Kidney (tissue), 14 donors: ENCODE measurements around the gene ABHD10. TPM values are rescaled to one million over a fixed set of nuclear protein-coding genes. Genes with fewer than 3 reads are reported as not detected.
"Not testable (repeated sequence)": the region's sequence is repeated elsewhere in the genome, so short reads cannot be mapped to it uniquely, and the experiment has no call there.

ENCODE experiments used
- DNase-seq, 5 donors: peaks; one replicate each; pipeline ENCODE4 v3.0.0-alpha.2; 2013 to 2020
- FAIRE-seq: peaks from 2 replicates; lab custom pipeline; 2012; peaks lifted over from hg19 to GRCh38; lab: Jason Lieb, UNC
- H3K27ac ChIP-seq, 2 donors: one replicate each; pipeline ENCODE4 v1.7.0; 2013; ENCODE audit warnings: low read depth in 2 of 2, low read length in 2 of 2, inconsistent platforms in 1 of 2
- H3K27me3 ChIP-seq: one replicate; pipeline ENCODE4 v1.7.1; 2013; ENCODE audit warnings: low read length, inconsistent platforms; ENCODE audit not compliant: control insufficient read depth, insufficient read depth
- H3K36me3 ChIP-seq, 3 donors: one replicate each; pipeline versions ENCODE4 v1.7.0 to v1.7.1; 2013; ENCODE audit warnings: low read length in 3 of 3, control low read depth in 1 of 3, inconsistent platforms in 1 of 3; ENCODE audit not compliant: insufficient read depth in 3 of 3, control insufficient read depth in 2 of 3
- H3K4me1 ChIP-seq, 3 donors: one replicate each; pipeline versions ENCODE4 v1.7.0 to v1.7.1; 2013; ENCODE audit warnings: low read length in 3 of 3, inconsistent platforms in 1 of 3, low read depth in 1 of 3; ENCODE audit not compliant: control insufficient read depth in 2 of 3, insufficient read depth in 2 of 3
- H3K4me3 ChIP-seq, 3 donors: one replicate each; pipeline versions ENCODE4 v1.7.0 to v1.8.1; 2013; ENCODE audit warnings: low read length in 3 of 3, control low read depth in 1 of 3, inconsistent platforms in 1 of 3
- H3K9ac ChIP-seq, 3 donors: one replicate each; pipeline versions ENCODE4 v1.7.0 to v1.7.1; 2013; ENCODE audit warnings: low read length in 3 of 3, control low read depth in 1 of 3, inconsistent platforms in 1 of 3
- H3K9me3 ChIP-seq, 3 donors: one replicate each; pipeline versions ENCODE4 v1.7.0 to v1.7.1; 2013; ENCODE audit warnings: low read length in 3 of 3, control low read depth in 1 of 3, inconsistent platforms in 1 of 3; ENCODE audit not compliant: control insufficient read depth in 2 of 3, insufficient read depth in 1 of 3
- CTCF ChIP-seq: IDR thresholded peaks from 3 replicates; pipeline ENCODE4 v1.5.1; 2012; ENCODE audit warnings: mild to moderate bottlenecking, moderate library complexity, borderline replicate concordance; ENCODE audit not compliant: insufficient read depth; ENCODE audit errors: extremely low read depth
- intact Hi-C: fragments of 100-400 bp; cut with DNase I; formaldehyde crosslinking; loops from one replicate; pipeline ENCODE4 v1.11.1; 2022
- polyA plus RNA-seq: library from polyadenylated mRNA; stranded (reverse); fragments of 350-450 nt; fragmentation: Illumina TruSeq; extraction: RNeasy Lipid Tissue Mini Kit (QIAGEN cat#74804); gene quantifications from one replicate; pipeline ENCODE4 v1.2.3, GENCODE V29; 2014; ENCODE audit warnings: low read depth, low replicate concordance; ENCODE audit not compliant: insufficient read depth
- total RNA-seq: library from RNA; stranded (reverse); fragmentation: NEBNext Ultra II Directional; extraction: Animal tissue kit (Norgen Biotek cat#: 25700); gene quantifications from one replicate; pipeline ENCODE4 v1.2.1, GENCODE V29; 2021
- donor health status: control.
- donor health status: control.
- donor health status: control.
- donor health status: control.
- donor health status: control.
- donor health status: DM: yes; HTN: yes; CAD: no.
- donor health status: Normal renal cell carcinoma (clear cell type).

Gene ABHD10
- total and polyA plus RNA-seq, 2 donors from 2014 or later = 30.9 to 53.2 TPM

- Histone ChIP-seq H3K36me3 (no peaks in the 10 kb centered on the region), H3K27me3 (no peaks in the 10 kb centered on the region), H3K27ac (no peak within 1 kb of the TSS), H3K9me3 (no peaks in the 10 kb centered on the region), H3K9ac (no peak within 1 kb of the TSS), H3K4me1 (no peaks in the 10 kb centered on the region), H3K4me3 (no peak within 1 kb of the TSS)
- no peak for FAIRE-seq
- no peak for DNase-seq
- intact Hi-C loops = no loop called here
- TF ChIP-seq CTCF = no peak
Measured at GRCh38 chr3:112034436-112034835, 55.6 kb downstream of the ABHD10 start, which contains the start of gene TMPRSS7. TMPRSS7 (plus strand) TSS chr3:112034736; CDS start chr3:112034846, 110 bp downstream.

DNA sequence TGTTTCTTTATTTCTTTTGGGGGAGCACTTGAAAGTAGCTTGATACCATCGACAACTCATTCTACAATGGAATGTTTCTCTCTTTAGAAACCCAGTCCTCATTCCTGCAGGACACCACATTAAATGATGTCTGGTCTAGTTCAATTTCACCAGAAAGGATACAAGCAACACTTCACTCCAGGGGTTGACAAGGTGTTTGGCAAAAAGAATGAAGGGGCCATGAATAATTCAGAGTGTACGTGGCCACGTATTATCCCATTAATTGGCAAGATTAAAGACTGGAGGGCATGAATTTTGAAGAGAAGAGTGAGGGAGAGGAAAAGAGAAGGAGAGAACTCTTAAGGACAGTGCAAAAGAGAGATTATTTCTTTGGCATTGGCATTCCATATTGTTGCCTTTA lies 56.4 kb downstream of the ABHD10 start:
- no peak overlapping the region for H3K4me3 ChIP-seq
- no peaks in the 10 kb centered on the region for H3K4me1 ChIP-seq
- DNase-seq = no peak
- H3K27me3 ChIP-seq = no peaks in the 10 kb centered on the region
- no peak for TF ChIP-seq CTCF
- FAIRE-seq = no peak
- intact Hi-C loops = no loop called here
- no peak overlapping the region for H3K27ac ChIP-seq
- H3K9ac ChIP-seq = no peak overlapping the region
- H3K9me3 ChIP-seq = no peaks in the 10 kb centered on the region
- H3K36me3 ChIP-seq = no peaks in the 10 kb centered on the region

GRCh38 chr3:112037194-112037593 lies 58.4 kb downstream of the ABHD10 start:
- intact Hi-C loops, H3K27me3 ChIP-seq, FAIRE-seq: not testable (repeated sequence)

DNA sequence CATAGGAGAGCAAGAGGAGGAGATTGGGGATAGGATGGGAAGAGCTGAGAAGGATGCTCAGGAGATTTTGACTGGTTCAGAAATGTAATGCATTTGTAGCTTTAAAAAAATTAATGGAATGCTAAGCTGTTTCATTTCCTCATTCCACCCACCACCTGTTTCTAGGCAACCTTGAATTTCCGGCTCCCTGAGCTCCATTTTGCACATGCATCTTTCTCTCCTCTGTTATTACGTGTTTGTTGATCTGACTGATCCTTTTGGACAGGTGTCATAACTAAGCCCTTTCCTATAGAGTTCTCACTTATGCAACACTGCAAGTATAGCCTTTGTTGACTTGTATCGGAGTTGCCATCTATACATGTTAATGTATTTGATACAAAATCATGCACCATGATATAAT lies 60.0 kb downstream of the ABHD10 start:
- Histone ChIP-seq H3K27ac (no peak overlapping the region), H3K9ac (no peak overlapping the region), H3K36me3 (no peaks in the 10 kb centered on the region), H3K27me3 (no peaks in the 10 kb centered on the region), H3K4me3 (peak overlapping the region in 1 of 3 donors; percentile 33), H3K9me3 (no peaks in the 10 kb centered on the region), H3K4me1 (no peaks in the 10 kb centered on the region)
- peak in 2 of 5 donors; percentile 27 to 47 for DNase-seq
- FAIRE-seq = no peak
- intact Hi-C loops = no loop called here
- TF ChIP-seq CTCF = no peak

More at GRCh38 chr3:112037194-112037593, 58.4 kb downstream of the ABHD10 start:
- not testable (repeated sequence) for H3K27ac ChIP-seq, H3K9ac ChIP-seq, H3K4me3 ChIP-seq, H3K9me3 ChIP-seq, H3K36me3 ChIP-seq, DNase-seq, H3K4me1 ChIP-seq
